Transverse colon (tissue), 4 donors: ENCODE data around the gene CYSRT1. TPM values are rescaled to one million over a fixed set of nuclear protein-coding genes. Genes with fewer than 3 reads are reported as not detected.

Experiments
- DNase-seq: peaks from one replicate; pipeline ENCODE4 v3.0.0-alpha.2; 2019
- H3K27ac ChIP-seq, 4 donors: fragments of 200-600 bp; sonication (generic); 2 replicates each; pipeline ENCODE4 v1.5.1; 2016 to 2018; ENCODE audit warnings: inconsistent platforms in 4 of 4
- H3K27me3 ChIP-seq: fragments of 200-600 bp; sonication (generic); 2 replicates; pipeline ENCODE4 v1.5.1; 2017; ENCODE audit warnings: inconsistent platforms
- H3K36me3 ChIP-seq, 4 donors: fragments of 200-600 bp; sonication (generic); 2 replicates each; pipeline ENCODE4 v1.5.1; 2017 to 2019; ENCODE audit warnings: inconsistent platforms in 4 of 4
- H3K4me1 ChIP-seq, 4 donors: fragments of 200-600 bp; sonication (generic); 2 replicates each; pipeline ENCODE4 v1.5.1; 2017 to 2020; ENCODE audit warnings: inconsistent platforms in 4 of 4
- H3K4me3 ChIP-seq, 4 donors: fragments of 200-600 bp; sonication (generic); 1 replicate in 1 of 4; 2 replicates in 3 of 4; pipeline versions ENCODE4 v1.5.1 to v1.6.1; 2017 to 2019; ENCODE audit warnings: inconsistent platforms in 4 of 4
- H3K9me3 ChIP-seq, 2 donors: fragments of 200-600 bp; sonication (generic); 2 replicates each; pipeline ENCODE4 v1.5.1; 2017 to 2019; ENCODE audit warnings: inconsistent platforms in 2 of 2
- EP300 ChIP-seq: sonication (generic); formaldehyde crosslinking; IDR thresholded peaks from one replicate; pipeline ENCODE4 v1.6.1; 2017; ENCODE audit warnings: antibody characterized with exemption, low read depth
- POLR2A ChIP-seq: fragments of 450-650 bp; IDR thresholded peaks from one replicate; pipeline ENCODE4 v1.6.1; 2016; ENCODE audit warnings: antibody characterized with exemption, mild to moderate bottlenecking, moderate library complexity
- POLR2AphosphoS5 ChIP-seq, 3 donors: sonication (generic); formaldehyde crosslinking; IDR thresholded peaks; one replicate each; pipeline ENCODE4 v1.6.1; 2016; ENCODE audit warnings: antibody characterized with exemption in 3 of 3
- WGBS, 2 donors: methylation state at CpG; one replicate each; pipeline ENCODE4 v1.1.5; 2018; ENCODE audit warnings: low coverage in 1 of 2; 5-methylcytosine and 5-hydroxymethylcytosine counted together
- in situ Hi-C, 4 donors: fragments of 200-750 bp; cut with MboI; loops; one replicate each; pipeline versions ENCODE4 v1.15.0 to v1.15.1; 2017; ENCODE audit warnings: low sequenced_read_pairs in 3 of 4, low pct_ligation_motif_present in 1 of 4, low pct_unique_long_range_greater_than_20kb in 1 of 4
- intact Hi-C: fragments of 100-400 bp; cut with DNase I; formaldehyde crosslinking; loops from one replicate; pipeline ENCODE4 v1.15.1; 2023; ENCODE audit warnings: low total_unique reads
- total RNA-seq, 4 donors: library from RNA; depleted of rRNA; stranded (reverse); fragments of >200 nt; gene quantifications; one replicate each; pipeline ENCODE4 v1.1.0, GENCODE V29; 2016
- TF ChIP-seq, protein P1 (sequence below), 5 experiments: fragments of 200-600 bp in 3 of 5; fragments of 450-650 bp in 2 of 5; sonication (generic) in 3 of 5; IDR thresholded peaks; 1 replicate in 2 of 5; 2 replicates in 3 of 5; pipeline ENCODE4 v1.5.1; 2016 to 2017; ENCODE audit warnings: antibody characterized with exemption in 5 of 5, inconsistent platforms in 3 of 5, mild to moderate bottlenecking in 2 of 5, moderate library complexity in 1 of 5

Gene CYSRT1
- total RNA-seq, 4 donors from 2014 or later, result not detected

- peak; percentile 88 for DNase-seq
- Histone ChIP-seq H3K27me3 (no peaks in the 10 kb centered on the region), H3K27ac (peak overlapping the region; percentile 82 to 90 (median 88)), H3K36me3 (no peaks in the 10 kb centered on the region), H3K9me3 (no peaks in the 10 kb centered on the region), H3K4me3 (peak overlapping the region in 2 of 4 donors; percentile 73 to 74), H3K4me1 (peaks cover 14 to 65% (median 57%) of the 10 kb centered on the region in 4 donors)
- 57% methylated on average over 12 of the region's 21 CpGs; no CpG with 5 or more reads in 1 of the 2 donors for WGBS, 2 donors
- TF ChIP-seq, protein P1, sequence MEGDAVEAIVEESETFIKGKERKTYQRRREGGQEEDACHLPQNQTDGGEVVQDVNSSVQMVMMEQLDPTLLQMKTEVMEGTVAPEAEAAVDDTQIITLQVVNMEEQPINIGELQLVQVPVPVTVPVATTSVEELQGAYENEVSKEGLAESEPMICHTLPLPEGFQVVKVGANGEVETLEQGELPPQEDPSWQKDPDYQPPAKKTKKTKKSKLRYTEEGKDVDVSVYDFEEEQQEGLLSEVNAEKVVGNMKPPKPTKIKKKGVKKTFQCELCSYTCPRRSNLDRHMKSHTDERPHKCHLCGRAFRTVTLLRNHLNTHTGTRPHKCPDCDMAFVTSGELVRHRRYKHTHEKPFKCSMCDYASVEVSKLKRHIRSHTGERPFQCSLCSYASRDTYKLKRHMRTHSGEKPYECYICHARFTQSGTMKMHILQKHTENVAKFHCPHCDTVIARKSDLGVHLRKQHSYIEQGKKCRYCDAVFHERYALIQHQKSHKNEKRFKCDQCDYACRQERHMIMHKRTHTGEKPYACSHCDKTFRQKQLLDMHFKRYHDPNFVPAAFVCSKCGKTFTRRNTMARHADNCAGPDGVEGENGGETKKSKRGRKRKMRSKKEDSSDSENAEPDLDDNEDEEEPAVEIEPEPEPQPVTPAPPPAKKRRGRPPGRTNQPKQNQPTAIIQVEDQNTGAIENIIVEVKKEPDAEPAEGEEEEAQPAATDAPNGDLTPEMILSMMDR (IDR thresholded peaks at IDR 0.05), result no peak
- TF ChIP-seq POLR2AphosphoS5 (IDR thresholded peaks at IDR 0.05), result peak; percentile 67 to 82 (median 74)
- TF ChIP-seq POLR2A, result peak; percentile 68
- TF ChIP-seq EP300, result peak; percentile 43
- intact Hi-C loops (no loop called here), in situ Hi-C loops (no loop called here)
Observed at GRCh38 chr9:137195525-137196220, 29.3 kb upstream of the CYSRT1 start.

DNA sequence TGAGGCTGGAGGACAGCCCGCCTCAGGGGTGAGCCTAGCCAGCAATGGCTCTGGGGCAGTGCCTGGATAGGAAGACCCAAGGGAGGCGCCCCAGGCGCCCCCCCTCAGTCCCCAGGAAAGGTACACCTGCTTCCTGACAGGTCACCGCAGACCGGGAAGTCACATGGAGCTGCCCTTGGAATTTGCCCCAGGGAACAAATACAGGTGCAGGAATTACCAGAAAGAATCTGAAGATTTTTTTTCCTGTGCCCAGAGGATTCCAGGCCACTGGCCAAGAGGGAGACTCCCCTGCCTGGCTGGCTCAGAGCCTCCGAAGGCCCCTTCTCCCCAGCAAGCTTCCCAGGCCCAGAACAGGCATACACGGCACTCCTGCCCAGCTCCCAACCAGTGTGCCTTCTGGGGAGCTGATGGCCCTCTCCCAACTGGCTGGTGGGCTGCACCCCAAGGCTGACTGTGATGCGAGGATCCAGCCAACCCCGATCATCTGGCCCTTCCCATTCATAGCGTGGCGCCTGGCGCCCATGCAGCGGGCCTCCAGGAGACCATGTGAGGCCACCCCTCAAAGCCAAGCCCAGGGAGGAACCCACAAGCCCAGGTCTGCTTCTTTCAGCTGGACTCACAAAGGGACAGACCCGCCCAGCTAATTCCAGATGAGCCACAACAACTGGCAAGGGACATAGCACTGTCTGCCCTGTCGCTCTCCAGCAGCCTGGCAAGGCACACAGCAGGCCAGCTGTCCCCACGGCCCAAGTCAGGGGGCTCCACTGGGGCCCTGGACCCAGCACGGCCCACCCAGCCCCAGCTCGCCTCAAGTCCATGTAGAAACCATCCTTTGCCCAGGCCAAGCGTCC is 26.7 kb upstream of the CYSRT1 start:
- Histone ChIP-seq H3K36me3 (no peaks in the 10 kb centered on the region), H3K27ac (peak overlapping the region; percentile 82 to 90 (median 88)), H3K4me1 (peaks cover 19 to 81% (median 67%) of the 10 kb centered on the region in 4 donors), H3K4me3 (peak overlapping the region; percentile 9 to 74 (median 54)), H3K9me3 (no peaks in the 10 kb centered on the region), H3K27me3 (no peaks in the 10 kb centered on the region)
- peak; percentile 82 for DNase-seq
- in situ Hi-C loops (no loop called here), intact Hi-C loops (no loop called here)
- TF ChIP-seq EP300 (no peak), POLR2A (peak; percentile 69), POLR2AphosphoS5 (IDR thresholded peaks at IDR 0.05) (peak in 2 of 3 donors; percentile 29 to 52)
- TF ChIP-seq, protein P1 (IDR thresholded peaks at IDR 0.05), result no peak
- WGBS, 2 donors, result 64% methylated on average over 15 of the region's 19 CpGs; no CpG with 5 or more reads in 1 of the 2 donors

DNA sequence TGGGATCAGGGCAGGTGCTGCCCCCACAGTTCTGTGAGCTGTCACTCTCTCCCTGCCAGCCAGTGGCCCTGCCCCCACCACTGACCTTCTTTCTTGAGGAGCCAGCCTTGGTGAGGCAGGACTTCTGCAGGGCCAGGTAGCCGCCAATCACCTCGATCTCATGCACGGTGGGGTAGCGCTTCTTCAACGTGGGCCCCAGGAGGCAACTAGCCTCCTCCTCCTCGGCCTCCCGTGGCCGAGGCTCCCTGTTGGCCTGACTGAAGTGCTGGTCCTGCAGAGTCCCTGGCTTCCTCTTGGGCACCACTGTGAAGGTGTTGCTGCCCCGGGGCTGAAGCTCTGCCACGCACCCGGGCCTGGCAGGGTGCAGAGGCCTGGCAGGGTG is 26.1 kb upstream of the CYSRT1 start:
- no peaks in the 10 kb centered on the region for H3K27me3 ChIP-seq
- in situ Hi-C loops (no loop called here), intact Hi-C loops (no loop called here)
- peak overlapping the region; percentile 9 to 74 (median 54) for H3K4me3 ChIP-seq
- TF ChIP-seq POLR2A, result no peak
- TF ChIP-seq, protein P1 (IDR thresholded peaks at IDR 0.05), result no peak
- TF ChIP-seq POLR2AphosphoS5 (IDR thresholded peaks at IDR 0.05), result no peak
- no peak for TF ChIP-seq EP300
- peak; percentile 39 for DNase-seq
- H3K4me1 ChIP-seq, result peaks cover 25 to 86% (median 73%) of the 10 kb centered on the region in 4 donors
- H3K36me3 ChIP-seq, result no peaks in the 10 kb centered on the region
- peak overlapping the region; percentile 82 to 90 (median 88) for H3K27ac ChIP-seq
- WGBS, 2 donors, result 33% methylated on average over 11 of the region's 11 CpGs; no CpG with 5 or more reads in 1 of the 2 donors
- no peaks in the 10 kb centered on the region for H3K9me3 ChIP-seq
